ENCODE results near the gene DBF4B. TPM values are rescaled to one million over a fixed set of nuclear protein-coding genes. Genes with fewer than 3 reads are reported as not detected.

The DBF4B gene
- total and polyA plus RNA-seq, 2 of the 13 experiments (the other 11 are each of a cell fraction or from before 2014, with no cell fraction given) = 11.7 to 13.2 TPM

GRCh38 chr17:44775136-44775837, 66.8 kb downstream of the DBF4B start (continued):
- TF ChIP-seq RBM39 (IDR thresholded peaks at IDR 0.05; ENCODE audit: low read depth, low read length, poor library complexity, severe bottlenecking) = peak; percentile 79
- TF ChIP-seq TEAD2 (CRISPR knock-in tag; IDR thresholded peaks at IDR 0.05) = peak; percentile 87; the same call in 1 of the 2 replicates
- TF ChIP-seq ZNF576 (CRISPR knock-in tag; IDR thresholded peaks at IDR 0.05) = peak; percentile 95
- TF ChIP-seq ZFP41 (CRISPR knock-in tag; IDR thresholded peaks at IDR 0.05; ENCODE audit: borderline replicate concordance) = no peak
- no peak for TF ChIP-seq CSRNP2 (CRISPR knock-in tag; conservative IDR thresholded peaks at IDR 0.05; ENCODE audit: low read depth)
- 0 out of 2 replicates have a peak, but pooled peaks have one; percentile 81 for TF ChIP-seq HIVEP1 (CRISPR knock-in tag; IDR thresholded peaks at IDR 0.05)
- no peak for TF ChIP-seq KLF16 (CRISPR knock-in tag; IDR thresholded peaks at IDR 0.05)
- no peak for TF ChIP-seq ZNF281 (CRISPR knock-in tag; IDR thresholded peaks at IDR 0.05; ENCODE audit: borderline replicate concordance)
- peak; percentile 90; the same call in 1 of the 2 replicates for TF ChIP-seq RARG (CRISPR knock-in tag; IDR thresholded peaks at IDR 0.05; ENCODE audit: low read depth)
- TF ChIP-seq CBX5 (CRISPR knock-in tag; IDR thresholded peaks at IDR 0.05; ENCODE audit: borderline replicate concordance) = no peak; the same call in 1 of the 2 replicates
- 0 out of 2 replicates have a peak, but pooled peaks have one; percentile 75 for TF ChIP-seq ZMYM2 (CRISPR knock-in tag; IDR thresholded peaks at IDR 0.05)
- no peak for TF ChIP-seq ZNF629 (CRISPR knock-in tag; conservative IDR thresholded peaks at IDR 0.05)
- no peak for TF ChIP-seq GPBP1L1 (CRISPR knock-in tag; IDR thresholded peaks at IDR 0.05)
- peak; percentile 91 for TF ChIP-seq ZSCAN25 (CRISPR knock-in tag; IDR thresholded peaks at IDR 0.05)
- TF ChIP-seq NCOA5 (CRISPR knock-in tag; IDR thresholded peaks at IDR 0.05) = no peak
- no peak for TF ChIP-seq TMF1 (CRISPR knock-in tag; IDR thresholded peaks at IDR 0.05; ENCODE audit: low read depth)
- 0 out of 2 replicates have a peak, but pooled peaks have one; percentile 19 for TF ChIP-seq MEF2D (CRISPR knock-in tag; IDR thresholded peaks at IDR 0.05)
- TF ChIP-seq ARID2 (CRISPR knock-in tag; IDR thresholded peaks at IDR 0.05; ENCODE audit: borderline replicate concordance) = peak; percentile 71
- peak; percentile 77 for TF ChIP-seq NFYB (CRISPR knock-in tag; IDR thresholded peaks at IDR 0.05)
- peak; percentile 84 for TF ChIP-seq MED8 (CRISPR knock-in tag; IDR thresholded peaks at IDR 0.05; ENCODE audit: insufficient replicate concordance)
- 0 out of 2 replicates have a peak, but pooled peaks have one; percentile 56 for TF ChIP-seq HOXD1 (CRISPR knock-in tag; IDR thresholded peaks at IDR 0.05)
- TF ChIP-seq GATA4 (IDR thresholded peaks at IDR 0.05; ENCODE audit: borderline replicate concordance, low read depth) = no peak

Measured in HepG2 (cell line).